IPS DF 4.7 (cell line): Measurements from ENCODE around the gene RGPD6.
"Not testable (repeated sequence)": the region's sequence is repeated elsewhere in the genome, so short reads cannot be mapped to it uniquely, and the experiment has no call there.

Experiments
- DNase-seq: peaks from one replicate; pipeline ENCODE4 v3.0.0-alpha.2; 2013; ENCODE audit warnings: low spot score; ENCODE audit errors: extremely low read depth

The RGPD6 gene

GRCh38 chr2:110481200-110481599, 95.8 kb downstream of the RGPD6 start:
- not testable (repeated sequence) for DNase-seq

DNA sequence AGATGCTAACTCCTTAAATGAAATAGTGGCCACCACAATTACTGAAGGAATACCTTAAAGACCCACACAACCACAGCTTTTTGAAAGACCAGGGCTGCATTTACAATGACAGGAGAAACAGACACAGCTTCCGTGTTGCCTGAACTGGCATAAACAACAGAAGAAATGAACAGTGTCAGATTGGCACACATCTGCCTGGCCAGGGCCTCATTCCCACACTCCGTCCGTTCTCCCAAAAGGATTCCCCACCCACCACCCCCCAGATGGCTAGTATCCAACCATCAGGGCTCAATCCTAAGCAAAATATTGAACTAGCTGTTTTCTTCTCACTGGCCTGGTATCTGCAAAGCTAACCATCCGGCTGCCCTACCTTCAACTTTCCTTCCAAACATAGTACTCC, 96.9 kb downstream of the RGPD6 start:
- not testable (repeated sequence) for DNase-seq

- DNase-seq, result not testable (repeated sequence)
Measured at GRCh38 chr2:110477370-110477769, 99.7 kb downstream of the RGPD6 start.

DNA sequence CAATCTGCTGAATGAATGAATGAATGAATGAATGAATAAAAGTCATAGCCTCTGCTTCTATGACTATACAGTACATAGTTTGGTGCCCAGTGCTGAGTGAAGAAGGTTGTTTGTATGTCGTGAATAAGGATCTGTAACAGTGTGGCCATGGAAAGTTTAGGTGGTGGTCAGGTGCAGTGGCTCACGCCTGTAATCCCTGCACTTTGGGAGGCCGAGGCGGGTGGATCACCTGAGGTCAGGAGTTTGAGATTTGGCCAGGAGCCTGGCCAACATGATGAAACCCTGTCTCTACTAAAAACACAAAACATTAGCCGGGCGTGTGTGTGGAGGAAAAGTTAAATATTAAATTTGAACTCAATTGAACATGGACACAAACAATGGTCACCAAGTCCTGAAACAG, 100.1 kb downstream of the RGPD6 start:
- not testable (repeated sequence) for DNase-seq

GRCh38 chr2:110475627-110476359, 101.2 kb downstream of the RGPD6 start:
- DNase-seq, result not testable (repeated sequence)

DNA sequence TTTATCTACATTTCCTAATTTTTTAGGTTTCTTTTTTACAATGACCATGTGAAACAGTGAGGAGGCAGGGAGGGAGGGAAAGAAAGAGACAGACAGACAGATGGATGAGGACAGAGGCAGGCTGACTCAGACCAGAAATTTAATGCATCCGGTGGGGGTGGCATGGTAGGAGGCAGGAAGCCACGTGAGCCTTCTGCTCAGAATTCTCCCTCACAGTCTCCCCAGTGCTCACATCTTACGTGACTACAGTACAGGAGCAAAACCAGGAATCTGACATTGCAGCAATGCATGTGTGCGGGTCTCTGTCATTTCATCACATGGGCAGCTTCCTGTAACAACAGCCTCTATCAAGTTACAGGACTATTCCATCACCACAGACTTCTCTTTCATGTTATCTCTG, 102.1 kb downstream of the RGPD6 start:
- DNase-seq, result not testable (repeated sequence)

DNA sequence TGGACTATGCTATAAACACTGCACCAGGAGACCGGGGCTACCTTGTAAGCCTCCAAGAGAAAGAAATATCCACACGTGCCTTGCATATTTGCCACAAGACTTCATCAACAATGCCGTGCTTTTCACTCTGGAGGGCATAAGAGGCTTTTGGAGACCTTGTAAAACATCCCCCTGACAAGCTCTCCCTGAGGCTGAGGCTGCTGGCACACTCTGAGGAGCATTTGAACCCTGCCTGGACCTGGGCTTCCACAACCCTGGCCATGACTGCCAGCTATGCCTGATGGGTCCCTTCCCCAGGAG, 104.0 kb downstream of the RGPD6 start:
- not testable (repeated sequence) for DNase-seq

DNA sequence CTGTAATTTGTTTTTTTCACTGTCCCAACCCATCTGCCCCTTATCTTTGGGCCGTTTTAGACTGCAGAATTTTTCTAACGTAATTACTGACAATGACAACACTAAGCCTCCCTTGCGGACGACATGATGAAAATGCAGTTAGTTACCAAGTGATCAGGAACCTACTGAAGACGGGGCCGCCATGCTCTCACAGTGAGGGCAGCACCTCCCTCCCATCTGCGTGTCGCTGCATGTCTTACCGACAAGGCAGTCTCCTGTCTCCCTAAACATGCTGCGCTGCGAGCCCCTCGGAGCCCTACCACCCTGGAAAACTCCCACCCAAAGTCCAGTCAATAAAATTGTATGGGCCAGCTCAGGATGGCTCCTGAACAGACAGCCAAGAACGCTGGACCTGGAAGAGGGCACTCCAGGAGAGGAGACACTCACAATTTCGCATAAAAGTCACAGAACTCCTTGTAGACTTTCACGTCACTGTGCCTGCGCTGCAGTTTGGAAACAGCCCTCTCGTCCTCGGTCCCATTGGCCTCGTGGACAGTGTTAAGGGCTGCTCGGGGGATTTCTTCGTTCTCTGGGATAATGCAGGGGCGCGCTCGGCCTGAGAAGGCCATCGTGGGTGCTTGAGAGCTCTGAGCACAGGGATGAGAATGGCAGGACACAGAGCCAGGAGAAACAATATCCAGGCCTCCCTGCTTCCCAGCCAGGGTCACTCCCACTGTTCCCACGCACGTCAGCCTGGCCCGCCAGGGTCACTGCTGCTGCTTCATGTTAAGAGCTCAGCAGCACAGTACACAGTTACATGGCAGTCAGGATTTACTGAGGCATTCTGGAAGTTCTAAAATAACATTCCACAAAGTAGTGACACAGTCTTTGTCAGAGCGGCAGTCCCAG, 104.6 kb downstream of the RGPD6 start, which contains the start of gene LIMS4:
TSS of gene LIMS4 (minus strand) at position 646 of the 888 bp plus-strand sequence. CDS start at position 608, 38 bp downstream.
- DNase-seq, result not testable (repeated sequence)

DNA sequence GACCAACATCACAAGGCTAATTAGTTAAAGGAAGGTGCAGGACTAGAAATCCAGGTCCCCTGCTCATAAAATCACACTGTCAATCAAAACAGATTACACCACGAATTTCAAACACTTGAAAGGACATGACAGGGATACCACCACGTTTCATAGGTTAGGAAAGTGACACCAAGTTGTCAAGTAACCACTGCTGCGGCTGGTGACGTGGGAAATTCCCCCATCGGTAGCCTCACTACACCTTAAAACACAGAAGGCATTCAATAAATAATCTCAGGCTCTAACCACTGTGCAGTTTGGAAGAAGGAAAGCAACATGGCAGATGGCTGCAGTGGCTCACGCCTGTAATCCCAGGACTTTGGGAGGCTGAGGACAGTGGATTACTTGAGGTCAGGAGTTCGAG, 108.1 kb downstream of the RGPD6 start:
- not testable (repeated sequence) for DNase-seq

- not testable (repeated sequence) for DNase-seq
Measured at GRCh38 chr2:110465312-110465711, 111.7 kb downstream of the RGPD6 start.
